HG03095 (cell line): ENCODE results near the gene LRP8.

Experiments used
- ATAC-seq: cut with Tn5 transposase; IDR thresholded peaks from one replicate; pipeline ENCODE4 v1.9.1; 2021; ENCODE audit warnings: moderate library complexity; ENCODE audit not compliant: unreplicated experiment

The LRP8 gene

DNA sequence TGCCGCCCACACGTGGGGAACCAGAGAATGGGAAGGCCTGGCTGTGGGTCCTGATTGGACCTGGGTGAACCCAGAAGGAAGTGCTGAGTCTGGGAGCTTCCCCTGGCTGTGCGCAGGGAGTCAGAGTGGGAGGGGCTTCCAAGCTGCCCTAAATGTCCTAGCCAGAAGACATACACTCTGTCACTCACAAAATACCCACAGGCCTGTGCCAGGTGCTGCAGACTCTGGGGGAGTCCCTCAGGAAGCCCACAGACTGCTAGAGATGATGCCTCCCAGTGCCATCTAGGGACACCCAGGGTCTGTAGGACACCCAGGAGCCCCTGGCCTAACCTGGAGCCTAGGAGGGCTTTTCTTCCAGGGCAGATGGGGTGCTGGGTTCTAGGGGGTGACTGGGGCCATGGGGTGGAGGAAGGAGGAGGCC lies 33.7 kb upstream of the LRP8 start:
- no peak for ATAC-seq

DNA sequence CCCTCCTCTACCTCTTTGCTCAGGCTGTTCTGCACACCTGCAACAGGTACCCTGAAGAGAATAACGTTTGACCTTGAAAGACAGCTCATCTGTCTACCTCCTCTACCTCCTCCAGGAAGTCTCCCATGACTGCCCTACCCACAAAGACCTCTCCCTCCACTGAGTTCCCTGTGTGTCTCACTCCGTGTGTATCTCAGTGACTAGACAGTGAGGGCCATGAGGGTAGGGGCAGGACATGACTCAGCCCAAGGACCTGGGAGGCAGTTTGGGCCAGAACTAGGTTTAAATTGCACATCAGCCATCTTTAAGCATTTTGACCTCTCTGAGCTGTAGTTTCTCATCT lies 32.0 kb upstream of the LRP8 start:
- ATAC-seq, result no peak

DNA sequence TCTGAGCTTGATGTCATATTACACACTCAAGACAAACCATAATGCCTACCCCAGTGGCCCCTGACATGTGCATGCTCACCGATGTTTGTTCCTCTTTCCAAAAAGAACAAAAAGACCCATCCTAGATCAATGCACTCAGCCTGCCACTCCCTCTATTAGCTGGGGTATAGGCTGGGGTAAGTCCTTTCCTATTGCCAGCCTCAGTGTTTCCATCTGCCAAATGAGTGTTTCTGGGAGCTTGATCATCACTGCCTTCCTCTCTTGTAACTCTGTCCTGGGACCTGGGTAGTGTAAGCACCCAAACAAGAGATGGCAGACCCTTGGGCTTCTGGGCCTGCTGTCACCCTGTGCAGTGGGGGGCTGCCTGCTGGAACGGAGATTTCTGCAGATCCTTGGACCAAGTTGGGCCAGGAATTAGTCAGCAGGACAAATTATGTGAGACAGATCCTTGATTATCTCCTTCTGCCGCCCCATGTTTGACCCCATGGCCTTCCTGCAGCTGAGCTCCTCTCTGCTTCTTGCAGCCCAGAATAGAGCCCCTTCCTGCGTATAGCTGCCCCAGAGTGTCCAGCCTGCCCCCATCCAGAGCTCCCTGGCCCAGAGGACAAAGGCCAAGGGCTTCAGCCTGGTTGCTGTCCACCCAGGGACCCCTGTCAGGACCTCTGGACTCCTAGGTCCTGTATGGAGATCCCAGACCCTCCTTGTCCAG lies 31.5 kb upstream of the LRP8 start:
- ATAC-seq, result no peak

DNA sequence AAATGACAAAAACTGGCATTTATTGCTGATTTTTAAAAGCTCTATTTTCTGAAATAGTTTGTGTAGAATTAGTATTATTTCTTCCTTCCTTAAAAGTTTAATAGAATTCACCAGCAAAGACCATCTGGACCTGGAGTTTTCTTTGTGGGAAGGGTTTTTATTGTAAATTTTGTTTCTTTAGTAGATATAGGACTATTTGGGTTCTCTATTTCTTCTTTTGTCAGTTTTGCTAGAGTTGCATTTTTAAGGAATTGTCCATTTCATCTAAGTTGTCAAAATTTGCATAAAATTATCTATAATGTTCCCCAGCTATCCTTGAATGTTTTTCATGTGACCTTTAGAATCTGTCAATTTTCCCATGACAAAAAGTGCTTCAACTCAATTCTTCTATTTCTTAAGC lies 28.8 kb upstream of the LRP8 start:
- ATAC-seq, result no peak

DNA sequence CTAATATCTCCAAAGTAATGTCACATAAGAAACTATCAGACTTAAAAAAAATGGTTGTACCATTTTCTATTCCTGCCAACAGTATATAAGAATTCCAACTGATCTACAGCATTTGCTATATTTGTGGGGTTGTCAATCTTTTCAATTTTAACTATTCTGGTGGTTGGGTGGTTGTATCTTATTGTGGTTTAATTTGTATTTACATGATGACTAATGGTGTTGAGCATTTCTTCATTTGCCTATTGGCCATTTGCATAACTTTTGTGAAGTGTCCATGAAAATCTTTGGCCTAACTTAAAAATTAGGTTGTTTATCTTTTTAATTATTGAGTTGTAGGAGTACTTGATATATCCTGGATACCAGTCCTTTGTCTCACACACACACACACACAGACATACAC lies 26.2 kb upstream of the LRP8 start:
- ATAC-seq, result no peak

DNA sequence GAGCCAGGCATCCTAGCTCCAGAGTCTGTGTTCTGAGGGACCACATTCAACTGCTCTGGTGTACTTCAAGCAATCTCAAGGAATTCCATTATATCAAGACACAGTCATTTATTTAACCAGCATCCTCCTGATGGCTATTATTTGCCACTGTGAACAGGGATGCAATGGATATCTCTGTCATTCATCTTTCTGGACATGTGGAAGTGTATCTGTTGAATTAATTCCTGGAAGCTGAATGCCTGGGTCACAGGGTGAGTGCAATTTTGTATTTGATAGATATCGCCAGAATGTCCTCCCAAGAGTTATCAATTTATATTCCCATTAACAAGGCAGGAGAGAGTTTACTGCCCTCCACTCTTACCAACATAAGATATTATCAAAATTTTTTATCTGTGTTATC lies 24.7 kb upstream of the LRP8 start:
- ATAC-seq, result no peak

DNA sequence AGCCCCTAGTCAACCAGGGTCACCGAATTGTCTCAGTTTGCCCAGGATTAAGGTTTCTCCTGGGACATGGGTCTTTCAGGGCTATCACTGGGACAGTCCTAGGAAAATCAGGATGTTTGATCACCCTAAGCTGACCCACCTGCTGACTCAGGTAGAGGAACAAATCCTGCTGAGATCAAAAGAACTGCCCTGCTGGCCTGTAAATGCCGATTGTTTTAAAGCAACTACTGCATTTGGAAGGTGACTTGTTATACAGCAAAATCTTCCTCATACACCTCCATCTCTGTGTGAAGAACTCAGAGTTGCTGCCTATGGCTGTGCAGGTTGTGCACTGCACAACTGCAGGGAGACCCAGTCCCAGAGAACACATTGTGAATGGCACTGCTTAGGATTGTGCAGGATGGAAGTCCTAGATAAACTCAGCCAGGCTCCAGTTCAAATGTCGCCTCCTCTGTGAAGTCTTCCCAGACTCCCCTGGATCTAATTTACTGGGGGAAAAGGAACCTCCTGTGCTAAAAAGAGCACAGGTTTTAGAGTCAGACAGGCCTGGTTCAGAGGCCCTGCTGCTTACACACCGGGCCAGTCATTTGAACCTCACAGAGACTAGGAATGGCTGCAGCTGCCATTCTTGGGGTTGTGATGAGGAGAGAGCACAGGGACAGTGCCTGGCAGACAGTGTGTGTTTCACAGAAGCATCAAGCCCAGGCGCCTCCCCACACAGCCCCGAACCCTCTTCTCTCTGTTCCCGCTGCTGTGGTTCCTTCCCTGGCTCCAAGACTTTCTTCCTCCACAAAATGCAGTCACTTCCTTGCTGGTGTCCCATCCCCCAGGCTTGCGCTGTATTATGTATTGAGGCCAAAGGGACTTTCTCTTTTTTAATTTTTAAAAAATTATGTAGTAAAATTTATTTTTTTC lies 23.2 kb upstream of the LRP8 start:
- ATAC-seq, result no peak

DNA sequence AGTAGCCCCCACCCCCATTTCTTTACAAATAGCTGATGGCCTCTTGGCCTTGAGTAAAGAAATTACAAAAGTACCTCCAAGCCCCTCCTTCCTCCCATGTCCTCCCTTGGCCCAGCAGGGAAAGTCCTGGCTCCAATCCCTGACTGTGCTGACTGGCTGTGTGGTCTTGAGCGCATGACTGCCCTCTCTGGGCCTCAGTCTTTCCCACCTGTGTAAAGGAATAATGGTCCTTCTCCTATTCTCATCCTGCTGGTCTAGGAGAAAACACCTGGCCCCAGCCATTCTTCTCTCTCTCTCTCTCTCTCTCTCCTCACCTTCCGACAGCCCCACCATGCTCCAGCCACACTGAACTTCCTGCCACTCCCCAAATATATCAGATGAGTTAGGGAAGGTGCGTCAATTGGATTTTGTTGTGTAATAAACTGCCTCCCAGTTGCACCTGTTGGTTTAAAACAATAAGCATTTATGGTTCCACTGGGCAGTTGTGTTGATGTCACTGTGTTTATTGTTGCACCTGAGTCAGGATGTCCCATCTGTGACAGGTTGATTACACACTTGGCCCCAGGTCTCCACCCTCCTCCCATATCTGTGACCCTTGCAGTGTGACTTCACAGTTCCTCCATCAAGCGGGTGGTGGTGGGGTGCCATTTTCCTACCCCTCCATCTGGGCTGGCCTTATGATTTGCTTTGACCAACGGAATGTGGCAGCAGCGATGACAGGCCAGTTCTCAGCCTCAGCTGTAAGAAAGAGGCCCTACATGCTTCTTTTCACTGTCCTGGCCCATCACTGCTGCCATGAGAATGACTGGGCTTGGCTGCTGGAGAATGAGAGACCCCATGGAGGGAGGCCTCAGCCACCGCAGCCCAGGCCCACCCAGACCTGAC lies 22.3 kb upstream of the LRP8 start:
- no peak for ATAC-seq

DNA sequence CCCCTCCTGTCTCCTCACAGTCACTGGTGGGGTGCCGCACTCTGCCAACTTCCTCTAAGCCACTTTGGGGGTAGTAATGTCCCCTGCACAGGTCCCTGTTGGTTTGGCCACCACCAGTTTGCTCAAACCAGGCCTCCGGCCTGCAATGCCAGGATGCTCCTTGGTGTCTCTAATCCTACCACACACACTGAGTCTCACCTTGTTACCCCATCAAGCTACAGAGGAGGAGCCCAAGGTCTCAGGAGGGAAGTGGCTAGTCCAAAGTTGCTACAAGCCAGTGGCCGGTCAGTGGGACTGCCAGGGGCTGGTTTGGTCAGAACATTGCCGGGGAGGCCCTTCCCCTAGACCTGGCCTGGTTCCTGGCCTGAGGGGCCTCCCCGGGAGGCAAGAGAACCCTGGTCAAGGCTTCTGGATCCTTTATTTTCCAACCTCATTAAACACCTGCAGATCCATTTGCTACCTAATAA lies 21.5 kb upstream of the LRP8 start:
- no peak for ATAC-seq

DNA sequence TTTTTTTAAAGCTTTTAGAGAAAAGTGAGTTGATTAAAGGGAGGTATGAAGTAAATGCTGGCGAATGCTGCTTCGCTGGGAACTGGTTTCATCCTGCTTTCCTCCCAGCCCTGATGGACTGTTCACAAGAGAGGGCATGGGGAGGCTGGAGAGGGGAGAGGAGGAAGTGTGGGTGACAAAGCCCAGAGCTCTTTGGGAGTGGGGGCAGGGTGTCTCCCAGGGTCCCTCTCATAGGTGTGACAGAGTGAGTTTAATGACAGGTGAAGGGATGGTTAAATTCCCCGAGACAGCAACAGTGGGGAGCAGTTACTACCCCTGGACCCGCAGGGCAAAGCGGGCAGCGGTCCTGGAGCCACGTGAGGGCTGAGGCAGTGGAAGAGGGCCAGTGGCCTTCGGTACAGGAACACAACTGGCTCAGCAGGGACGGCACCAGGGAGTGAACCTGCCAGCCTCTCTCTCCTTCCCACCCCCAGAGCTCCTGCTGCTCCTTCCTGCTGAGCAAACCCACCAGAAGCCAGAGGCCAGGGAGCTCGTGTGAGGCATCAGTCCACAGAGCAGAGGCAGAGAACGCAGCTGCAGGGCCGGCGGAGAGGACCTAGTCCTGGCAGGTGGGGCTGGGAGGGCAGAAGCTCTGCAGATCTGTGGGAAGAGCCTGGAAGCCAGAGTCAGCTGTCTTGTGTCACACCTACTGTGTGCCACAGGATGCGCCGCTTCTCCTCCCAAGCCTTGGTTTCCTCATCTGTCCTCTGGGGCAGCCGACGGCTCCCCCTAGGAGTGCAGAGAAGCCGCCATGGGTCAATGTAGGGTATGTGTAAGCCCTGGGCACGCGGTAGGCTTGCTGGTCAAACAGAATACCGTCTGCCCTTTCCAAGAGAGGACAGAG lies 20.9 kb upstream of the LRP8 start:
- no peak for ATAC-seq

DNA sequence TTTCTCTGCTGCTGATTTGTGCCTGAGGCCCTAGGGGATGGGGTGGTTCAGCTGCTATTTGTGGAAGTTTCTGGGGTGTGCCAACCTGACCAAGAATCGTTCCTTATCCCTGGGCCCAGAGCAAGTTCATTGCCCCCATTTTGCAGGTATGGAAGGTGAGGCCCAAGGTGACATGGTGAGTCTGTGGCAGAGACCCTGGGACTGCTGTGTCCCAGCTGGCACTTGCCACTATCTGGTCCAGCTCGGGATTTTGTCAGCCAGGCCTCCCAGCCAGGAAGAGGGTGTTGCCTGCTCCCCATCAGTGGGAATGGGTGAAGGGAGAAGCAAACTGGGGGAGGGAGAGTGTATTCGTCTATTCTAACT lies 18.9 kb upstream of the LRP8 start:
- ATAC-seq, result no peak

DNA sequence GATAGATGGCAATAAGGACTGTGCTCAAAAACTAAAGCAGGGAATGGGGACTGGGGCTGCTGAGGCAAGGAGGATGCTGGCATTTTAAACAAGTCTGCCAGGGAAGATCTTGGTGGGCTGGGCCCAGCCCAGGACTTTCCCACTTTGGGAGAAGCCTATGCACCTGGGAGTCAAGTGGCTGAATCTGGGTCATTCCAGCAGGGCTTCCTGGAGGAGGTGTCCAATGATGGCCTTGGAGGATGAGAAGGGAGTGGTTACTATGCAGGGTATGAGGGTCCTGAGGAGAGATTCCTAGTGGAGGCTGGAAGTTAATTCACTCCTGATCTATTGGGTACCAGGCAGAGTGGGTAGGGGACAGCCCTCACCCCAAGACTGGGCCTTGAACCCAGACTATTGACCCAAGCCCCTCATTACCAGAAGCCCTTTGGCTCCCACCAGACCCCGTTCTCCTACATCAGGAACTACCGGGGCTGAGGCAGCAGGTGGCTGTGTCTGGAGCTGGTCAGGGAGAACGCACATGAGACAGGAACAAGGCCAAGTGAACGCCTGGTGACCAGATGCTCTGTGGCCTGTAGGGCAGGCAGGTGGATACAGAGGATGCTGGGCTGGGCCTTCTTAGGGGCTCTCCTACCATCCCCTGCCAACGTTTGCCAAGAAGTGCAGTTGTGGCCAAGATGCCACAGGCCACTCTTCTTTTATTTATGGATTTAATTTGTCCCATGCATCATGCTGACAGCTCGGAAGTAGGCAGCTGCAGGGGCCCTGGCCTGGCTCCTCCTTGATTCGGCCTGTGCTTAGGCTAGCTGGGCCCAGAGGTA lies 18.3 kb upstream of the LRP8 start:
- no peak for ATAC-seq

DNA sequence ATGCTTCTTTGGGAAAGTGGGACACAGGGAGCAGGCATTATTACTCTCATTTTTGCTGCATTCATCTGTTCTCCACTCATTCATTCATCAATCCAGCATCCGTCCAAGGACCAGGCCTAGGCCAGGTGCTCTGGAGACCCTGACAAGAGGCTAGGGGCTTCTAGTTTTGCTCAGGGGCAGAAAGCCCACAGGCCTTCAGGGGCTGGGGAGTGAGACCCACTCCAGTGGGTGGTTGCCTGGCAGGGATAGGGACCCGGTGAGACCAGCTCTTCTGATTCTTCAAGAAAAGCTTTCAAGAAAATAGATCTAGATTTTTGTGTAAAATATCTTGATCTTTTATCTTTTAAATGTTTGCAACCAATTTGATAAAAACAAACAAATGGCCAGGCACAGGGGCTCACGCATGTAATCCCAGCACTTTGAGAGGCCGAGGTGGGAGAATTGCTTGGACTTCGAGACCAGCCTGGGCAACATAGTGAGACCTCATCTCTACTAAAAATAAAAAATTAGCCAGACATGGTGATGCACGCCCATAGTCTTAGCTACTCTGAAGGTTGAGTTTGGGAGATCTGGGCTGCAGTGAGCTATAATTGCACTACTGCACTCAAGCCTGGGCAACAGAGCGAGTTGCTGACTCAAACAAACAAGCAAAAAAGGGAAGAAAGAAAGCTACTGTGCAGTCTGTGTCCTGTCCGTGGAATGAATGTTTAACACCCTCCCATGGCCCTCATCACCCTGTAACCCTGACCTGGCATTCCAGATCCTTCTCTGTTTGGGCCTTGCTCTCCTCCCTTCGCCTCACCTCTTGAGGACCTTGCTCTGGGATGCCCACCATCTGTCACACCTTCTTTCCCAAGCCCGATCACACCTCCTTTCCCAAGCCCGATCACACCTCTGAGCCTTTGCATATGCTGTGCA lies 17.3 kb upstream of the LRP8 start:
- ATAC-seq, result peak; percentile 95

DNA sequence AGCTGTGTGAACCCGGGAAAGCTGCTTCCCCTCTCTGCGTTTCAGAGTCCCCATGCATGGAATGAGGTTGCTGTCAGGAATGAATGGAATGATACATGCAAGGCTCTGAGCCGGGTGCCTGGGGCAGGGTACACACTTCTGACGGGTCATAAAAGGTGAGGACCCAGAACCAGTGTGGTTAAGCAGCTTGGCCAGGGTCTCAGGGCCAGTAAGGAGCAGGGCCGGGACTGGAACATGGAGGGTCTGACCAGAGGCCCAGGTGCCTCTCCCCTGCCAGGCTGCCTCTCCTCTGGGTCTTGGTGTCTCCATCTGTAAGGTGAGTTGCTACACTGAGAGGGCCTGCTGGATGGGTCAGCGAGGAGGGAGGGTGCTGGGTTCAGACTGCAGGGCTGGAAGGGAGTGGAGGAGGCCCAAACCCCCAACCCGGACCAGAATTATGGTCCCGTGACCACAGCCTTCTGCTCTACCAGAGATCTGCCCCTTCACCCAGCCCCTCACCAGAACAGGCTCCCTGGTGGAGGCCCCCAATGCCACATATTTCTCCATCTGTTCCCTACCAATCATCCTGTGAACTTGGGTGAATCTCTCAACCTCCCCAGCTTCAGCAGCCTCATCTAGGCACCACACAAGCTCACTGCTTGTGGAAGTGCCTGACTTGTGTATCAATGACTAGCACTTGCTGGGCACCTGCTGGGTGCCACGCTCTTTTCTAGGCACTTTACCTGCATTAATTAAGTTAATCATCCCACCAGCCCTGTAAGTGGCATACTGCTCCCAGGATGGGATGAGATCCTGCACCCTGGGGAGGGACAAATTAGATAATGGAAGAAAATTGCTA lies 16.2 kb upstream of the LRP8 start:
- no peak for ATAC-seq

DNA sequence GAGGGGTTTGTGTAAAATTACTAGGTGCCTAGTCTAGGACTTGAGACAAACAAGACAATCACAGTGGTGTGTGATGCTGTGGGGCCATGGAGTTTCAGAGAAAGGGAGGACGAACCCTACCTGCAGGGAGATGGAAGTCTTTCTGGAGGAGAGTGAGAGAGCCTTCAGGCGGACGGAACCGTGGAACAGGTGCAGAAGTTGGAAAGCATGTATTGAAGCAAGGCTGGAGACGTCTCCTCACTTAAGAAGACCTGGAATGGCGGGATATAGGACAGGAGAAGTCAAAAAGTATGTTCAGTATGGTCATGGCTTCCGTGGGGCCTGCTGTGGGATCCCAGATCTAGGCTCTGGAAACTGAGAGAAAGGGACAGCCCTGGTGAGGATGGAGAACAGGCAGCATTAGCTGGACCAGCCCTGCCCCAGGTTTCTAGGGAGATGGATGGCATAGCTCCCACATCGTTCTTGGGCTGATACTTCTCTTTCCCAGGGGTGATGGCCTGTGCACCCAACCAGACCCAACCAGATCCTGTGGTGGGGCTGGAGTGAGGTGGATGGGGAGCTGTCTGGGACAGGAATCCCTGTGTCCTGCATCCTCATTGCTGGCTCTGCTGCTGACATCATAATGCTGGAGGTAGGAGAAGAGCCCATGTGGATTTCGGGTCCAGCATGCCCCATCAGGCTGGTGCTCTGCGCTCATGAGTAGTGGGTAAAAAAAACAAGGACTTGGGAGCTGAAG lies 15.0 kb upstream of the LRP8 start:
- ATAC-seq, result no peak

DNA sequence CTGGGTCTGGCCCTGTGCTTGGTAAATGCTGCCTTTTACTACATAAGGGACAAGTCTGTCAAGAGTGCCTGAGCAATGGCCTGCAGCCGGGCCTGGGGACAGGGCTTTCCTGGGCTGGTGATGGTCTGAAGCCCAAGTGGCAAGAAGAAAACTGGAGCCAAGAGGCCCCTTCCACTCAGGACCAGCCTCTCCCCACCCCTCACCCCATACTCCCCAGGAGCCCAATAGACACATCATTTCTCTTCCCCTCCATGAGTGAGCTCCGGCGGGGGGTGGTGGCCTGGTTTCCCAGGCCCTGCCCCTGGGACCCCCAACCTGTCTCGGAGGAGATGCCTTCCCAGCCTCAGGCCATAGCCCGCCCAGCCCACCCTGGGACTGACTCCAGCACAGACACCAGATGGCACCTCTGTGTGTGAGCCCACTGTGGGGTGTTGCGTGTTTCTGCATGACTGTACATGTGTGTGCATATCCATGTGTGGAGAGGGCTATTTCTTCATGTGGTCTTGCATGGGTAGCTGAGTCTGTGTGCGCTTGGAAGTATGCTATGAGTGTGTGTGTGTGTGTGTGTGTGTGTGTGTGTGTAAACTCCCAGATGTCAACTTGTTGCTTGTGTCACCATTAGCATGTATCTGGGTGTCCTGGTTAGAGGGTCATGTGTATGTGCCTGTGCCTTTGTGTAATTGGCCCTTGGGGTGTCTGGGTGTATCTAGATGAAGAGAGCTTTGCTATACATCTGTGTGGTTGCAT lies 14.3 kb upstream of the LRP8 start:
- ATAC-seq, result no peak
